ENCODE results near the gene CLN5. TPM values are rescaled to one million over a fixed set of nuclear protein-coding genes. Genes with fewer than 3 reads are reported as not detected.

Gene CLN5
- polyA plus RNA-seq, 1 donor: 15.0 TPM

GRCh38 chr13:77022341-77022740, 30.5 kb downstream of the CLN5 start:
- DNase-seq: no peak

GRCh38 chr13:77026255-77026860, 34.5 kb downstream of the CLN5 start:
- DNase-seq: peak; percentile 69

- peak; percentile 90 for DNase-seq
Measured at GRCh38 chr13:77026861-77027621, 35.2 kb downstream of the CLN5 start, which contains the start of gene FBXL3. TSS of gene FBXL3 (minus strand) at chr13:77027159. CDS start at chr13:77021860, 5,299 bp downstream.

GRCh38 chr13:77028202-77028601, 36.3 kb downstream of the CLN5 start:
- DNase-seq: peak; percentile 9

- DNase-seq: no peak
Measured at GRCh38 chr13:77029436-77029835, 37.6 kb downstream of the CLN5 start.

GRCh38 chr13:77031656-77032243, 39.9 kb downstream of the CLN5 start:
- no peak for DNase-seq

GRCh38 chr13:77033717-77034302, 41.9 kb downstream of the CLN5 start:
- no peak for DNase-seq

- DNase-seq: no peak
Measured at GRCh38 chr13:77034881-77035280, 43.0 kb downstream of the CLN5 start.

- no peak for DNase-seq
Measured at GRCh38 chr13:77036279-77036678, 44.4 kb downstream of the CLN5 start.

- no peak for DNase-seq
Measured at GRCh38 chr13:77038907-77039480, 47.1 kb downstream of the CLN5 start.

- no peak for DNase-seq
Measured at GRCh38 chr13:77040076-77040475, 48.2 kb downstream of the CLN5 start.

- DNase-seq: no peak
Measured at GRCh38 chr13:77040835-77041234, 49.0 kb downstream of the CLN5 start.

GRCh38 chr13:77042566-77043177, 50.8 kb downstream of the CLN5 start:
- DNase-seq: no peak

- no peak for DNase-seq
Measured at GRCh38 chr13:77047649-77048343, 55.9 kb downstream of the CLN5 start.

- DNase-seq: no peak
Measured at GRCh38 chr13:77048681-77049080, 56.8 kb downstream of the CLN5 start.

- DNase-seq: no peak
Measured at GRCh38 chr13:77053192-77053591, 61.3 kb downstream of the CLN5 start.

Other genes with a start within 250 kb of the CLN5 start
- 167 TPM for gene KCTD12, start 105.7 kb upstream of the CLN5 start, polyA plus RNA-seq (ENCODE audit: insufficient read length)
- not detected for gene ACOD1, start 43.6 kb upstream of the CLN5 start, polyA plus RNA-seq (ENCODE audit: insufficient read length)
- gene FBXL3, start 35.1 kb downstream of the CLN5 start, polyA plus RNA-seq (ENCODE audit: insufficient read length): 34.6 TPM